ENCODE measurements around the gene PRDM16. TPM values are rescaled to one million over a fixed set of nuclear protein-coding genes. Genes with fewer than 3 reads are reported as not detected.

The PRDM16 gene
- total RNA-seq, 2 donors from 2014 or later = 0.79 to 6.1 TPM

GRCh38 chr1:3287656-3288160 lies 218.7 kb downstream of the PRDM16 start:
- no peak for TF ChIP-seq CTCF (IDR thresholded peaks at IDR 0.05)
- Histone ChIP-seq H3K4me3 (no peak overlapping the region), H3K27me3 (no peaks in the 10 kb centered on the region), H3K9me3 (no peaks in the 10 kb centered on the region), H3K27ac (no peak overlapping the region), H3K9ac (ENCODE audit: low read depth in 2 of 2, low read length in 2 of 2) (no peak overlapping the region), H3K36me3 (no peaks in the 10 kb centered on the region), H3K4me1 (no peaks in the 10 kb centered on the region)
- no peak for DNase-seq
- intact Hi-C loops (cut with DNase I) = loop anchor here (10.0 kb wide), 2 partner anchors 117 to 223 kb away; partner anchors contain the start of gene PRDM16

- intact Hi-C loops (cut with DNase I) = loop anchor here (10.0 kb wide), 2 partner anchors 115 to 225 kb away; partner anchors contain the start of gene PRDM16
- no peak for TF ChIP-seq CTCF (IDR thresholded peaks at IDR 0.05)
- no peak for DNase-seq
- H3K9ac ChIP-seq (ENCODE audit: low read depth in 2 of 2, low read length in 2 of 2) = no peak overlapping the region
- H3K9me3 ChIP-seq = no peaks in the 10 kb centered on the region
- H3K4me3 ChIP-seq = no peak overlapping the region
- H3K36me3 ChIP-seq = no peaks in the 10 kb centered on the region
- H3K27me3 ChIP-seq = no peaks in the 10 kb centered on the region
- H3K27ac ChIP-seq = no peak overlapping the region
- no peaks in the 10 kb centered on the region for H3K4me1 ChIP-seq
These were observed 220.5 kb downstream of the PRDM16 start for GRCh38 chr1:3289502-3289901.

- Histone ChIP-seq H3K36me3 (no peaks in the 10 kb centered on the region), H3K27me3 (no peaks in the 10 kb centered on the region), H3K9me3 (no peaks in the 10 kb centered on the region), H3K4me3 (no peak overlapping the region), H3K9ac (ENCODE audit: low read depth in 2 of 2, low read length in 2 of 2) (no peak overlapping the region), H3K27ac (no peak overlapping the region), H3K4me1 (no peaks in the 10 kb centered on the region)
- TF ChIP-seq CTCF (IDR thresholded peaks at IDR 0.05) = no peak
- DNase-seq = no peak
- intact Hi-C loops (cut with DNase I) = no loop called here
These were observed 221.4 kb downstream of the PRDM16 start for GRCh38 chr1:3290438-3290837.

GRCh38 chr1:3290915-3291314 lies 221.9 kb downstream of the PRDM16 start:
- no peak overlapping the region for H3K27ac ChIP-seq
- no peaks in the 10 kb centered on the region for H3K9me3 ChIP-seq
- no peak for DNase-seq
- no peaks in the 10 kb centered on the region for H3K36me3 ChIP-seq
- no peaks in the 10 kb centered on the region for H3K27me3 ChIP-seq
- H3K9ac ChIP-seq (ENCODE audit: low read depth in 2 of 2, low read length in 2 of 2) = no peak overlapping the region
- TF ChIP-seq CTCF (IDR thresholded peaks at IDR 0.05) = no peak
- no peak overlapping the region for H3K4me3 ChIP-seq
- H3K4me1 ChIP-seq = no peaks in the 10 kb centered on the region
- intact Hi-C loops (cut with DNase I) = no loop called here

GRCh38 chr1:3292051-3292722 lies 223.2 kb downstream of the PRDM16 start:
- DNase-seq = no peak
- intact Hi-C loops (cut with DNase I) = no loop called here
- no peaks in the 10 kb centered on the region for H3K36me3 ChIP-seq
- no peak overlapping the region for H3K9ac ChIP-seq (ENCODE audit: low read depth in 2 of 2, low read length in 2 of 2)
- no peaks in the 10 kb centered on the region for H3K9me3 ChIP-seq
- no peak overlapping the region for H3K4me3 ChIP-seq
- no peak for TF ChIP-seq CTCF (IDR thresholded peaks at IDR 0.05)
- no peaks in the 10 kb centered on the region for H3K4me1 ChIP-seq
- no peaks in the 10 kb centered on the region for H3K27me3 ChIP-seq
- H3K27ac ChIP-seq = no peak overlapping the region

Measured in colonic mucosa (tissue), 4 donors.